GM12878 (cell line): ENCODE results near the gene EPB42. TPM values are rescaled to one million over a fixed set of nuclear protein-coding genes. Genes with fewer than 3 reads are reported as not detected.
A peak's percentile ranks its signal among the peaks of the same experiment; 100 is the strongest.

Experiments used
- ATAC-seq: fragments of 200-7000 bp; cut with Tn5 transposase; 3 replicates; pipeline ENCODE4 v1.9.1; 2020; ENCODE audit warnings: mild to moderate bottlenecking, moderate library complexity
- BruUV-seq: library from RNA; stranded (reverse); fragments of 400-500 nt; replicated peaks from 2 replicates; lab custom pipeline; 2021; lab: Mats Ljungman, UMichigan
- CTCF ChIA-PET: fragments of 300-600 bp; sonication (Branson Sonifier 250); formaldehyde crosslinking; extraction: SDS; loops from one replicate; lab custom pipeline; 2021; ENCODE audit warnings: inconsistent platforms; lab: Yijun Ruan, JAX
- POLR2A ChIA-PET: fragments of 350-600 bp; formaldehyde crosslinking; extraction: SDS; loops from one replicate; lab custom pipeline; 2021; ENCODE audit warnings: inconsistent platforms; lab: Charles Lee
- RAD21 ChIA-PET: fragments of 300-600 bp; sonication (Branson Sonifier 250); formaldehyde crosslinking; loops from one replicate; lab custom pipeline; 2023; ENCODE audit warnings: antibody characterized with exemption; ENCODE audit not compliant: unreplicated experiment; lab: Charles Lee
- SMC1A ChIA-PET: fragments of 300-600 bp; sonication (Branson Sonifier 250); formaldehyde crosslinking; loops from one replicate; lab custom pipeline; 2023; ENCODE audit not compliant: unreplicated experiment, uncharacterized antibody; lab: Charles Lee
- DNase-seq: peaks from one replicate; pipeline ENCODE4 v3.0.0-alpha.2; 2011; ENCODE audit warnings: low read depth, low spot score
- FAIRE-seq: peaks from 3 replicates; lab custom pipeline; 2011; peaks lifted over from hg19 to GRCh38; lab: Jason Lieb, UNC
- H2AFZ ChIP-seq: 2 replicates; pipeline ENCODE4 v1.6.0; 2011; ENCODE audit warnings: low read depth, low read length, control low read depth; ENCODE audit not compliant: control insufficient read depth
- H3K27ac ChIP-seq: 2 replicates; pipeline ENCODE4 v1.5.1; 2011; ENCODE audit warnings: control low read depth; ENCODE audit not compliant: control insufficient read depth, insufficient read depth
- H3K27me3 ChIP-seq, 2 experiments: replicated peaks in 1 of 2; 2 replicates each; pipeline versions ENCODE4 v1.6.0 to v1.6.1; 2011; ENCODE audit warnings: low read length in 1 of 2; ENCODE audit not compliant: control insufficient read depth in 2 of 2, insufficient read depth in 2 of 2
- H3K36me3 ChIP-seq, 2 experiments: 2 replicates each; pipeline ENCODE4 v1.5.1; 2011; ENCODE audit warnings: low read length in 1 of 2; ENCODE audit not compliant: control insufficient read depth in 2 of 2, insufficient read depth in 2 of 2
- H3K4me1 ChIP-seq: 2 replicates; pipeline ENCODE4 v1.6.1; 2011; ENCODE audit warnings: mild to moderate bottlenecking, low read length, moderate library complexity, mixed read lengths; ENCODE audit not compliant: control insufficient read depth, insufficient read depth
- H3K4me2 ChIP-seq: 2 replicates; pipeline ENCODE4 v1.6.0; 2011; ENCODE audit warnings: control low read depth; ENCODE audit not compliant: control insufficient read depth, insufficient read depth
- H3K4me3 ChIP-seq: fragments of 200-600 bp; sonication (generic); 2 replicates; pipeline ENCODE4 v1.5.1; 2016
- H3K79me2 ChIP-seq: 2 replicates; pipeline ENCODE4 v1.6.0; 2011; ENCODE audit warnings: low read length; ENCODE audit not compliant: control insufficient read depth, insufficient read depth
- H3K9ac ChIP-seq: 2 replicates; pipeline ENCODE4 v1.8.0; 2011; ENCODE audit warnings: low read length, control low read depth, mixed read lengths; ENCODE audit not compliant: control insufficient read depth, insufficient read depth
- H3K9me3 ChIP-seq: replicated peaks from 3 replicates; pipeline ENCODE4 v1.5.1; 2011; ENCODE audit warnings: mild to moderate bottlenecking, low read length; ENCODE audit not compliant: control insufficient read depth, insufficient read depth
- H4K20me1 ChIP-seq: 2 replicates; pipeline ENCODE4 v1.6.0; 2011; ENCODE audit not compliant: control insufficient read depth, insufficient read depth
- EP300 ChIP-seq, 2 experiments: fragments of 150-350 bp in 1 of 2; IDR thresholded peaks; 2 replicates each; pipeline ENCODE4 v1.6.1; 2011 to 2012; ENCODE audit warnings: low read depth in 2 of 2, low read length in 2 of 2, borderline replicate concordance in 1 of 2, improper control_type of control experiment in 1 of 2, inconsistent platforms in 1 of 2; ENCODE audit not compliant: control insufficient read depth in 1 of 2
- IKZF1 ChIP-seq: fragments of 450-650 bp; conservative IDR thresholded peaks from 2 replicates; pipeline ENCODE4 v1.6.1; 2017; ENCODE audit warnings: antibody characterized with exemption, mild to moderate bottlenecking
- LARP7 ChIP-seq: fragments of 450-650 bp; IDR thresholded peaks from 2 replicates; pipeline ENCODE4 v1.6.1; 2017; ENCODE audit warnings: mild to moderate bottlenecking
- NFYA ChIP-seq: IDR thresholded peaks from 2 replicates; pipeline ENCODE4 v1.6.1; 2011; ENCODE audit warnings: low read depth, mild to moderate bottlenecking, low read length, improper control_type of control experiment, borderline replicate concordance
- POU2F2 ChIP-seq: IDR thresholded peaks from 3 replicates; pipeline ENCODE4 v1.6.1; 2011; ENCODE audit warnings: low read depth, mild to moderate bottlenecking, low read length, borderline replicate concordance
- RAD51 ChIP-seq: fragments of 450-650 bp; IDR thresholded peaks from 2 replicates; pipeline ENCODE4 v1.6.1; 2016; ENCODE audit warnings: moderate library complexity, mild to moderate bottlenecking, inconsistent platforms
- SREBF2 ChIP-seq: IDR thresholded peaks from 2 replicates; pipeline ENCODE4 v1.6.1; 2012; ENCODE audit warnings: mild to moderate bottlenecking, low read length
- YY1 ChIP-seq: IDR thresholded peaks from 2 replicates; pipeline ENCODE4 v1.6.1; 2011; ENCODE audit warnings: low read depth, mild to moderate bottlenecking, low read length
- in situ Hi-C: fragments of 300-500 bp; cut with MboI; formaldehyde crosslinking; loops from 9 replicates; pipeline ENCODE4 v1.14.3; 2018; ENCODE audit warnings: mixed read lengths
- intact Hi-C: fragments of 100-400 bp; cut with micrococcal nuclease; formaldehyde crosslinking; loops from one replicate; pipeline ENCODE4 v1.14.2; 2022; ENCODE audit not compliant: unreplicated experiment
- polyA plus RNA-seq, 11 experiments: library from polyadenylated mRNA; depleted of rRNA in 4 of 11; unstranded in 6 of 11; stranded (reverse) in 5 of 11; fragments of >200 nt; fragmentation: Nextera tagmentation in 4 of 11; fragmentation: Illumina TruSeq in 1 of 11; extraction: Ambion mirVana in 4 of 11; extraction: Trizol in 1 of 11; gene quantifications; 1 replicate in 1 of 11; 2 replicates in 10 of 11; pipeline versions ENCODE4 v1.2.1 to v1.2.3, GENCODE V29; 2011 to 2016; ENCODE audit warnings: inconsistent platforms in 2 of 11, missing spikeins in 2 of 11, low read depth in 1 of 11
- total RNA-seq, 4 experiments: library from RNA; depleted of rRNA in 3 of 4; stranded (reverse); fragments of >200 nt in 3 of 4; fragmentation: Illumina TruSeq in 1 of 4; extraction: Trizol in 1 of 4; gene quantifications; 2 replicates each; pipeline versions ENCODE4 v1.2.1 to v1.2.3, GENCODE V29; 2013 to 2021
- TF ChIP-seq, protein P1 (sequence below): IDR thresholded peaks from 2 replicates; pipeline ENCODE4 v1.6.1; 2012; ENCODE audit warnings: improper control_type of control experiment, low read depth, low read length; ENCODE audit not compliant: insufficient replicate concordance
- TF ChIP-seq, protein P2 (sequence below): fragments of 450-650 bp; formaldehyde crosslinking; IDR thresholded peaks from 2 replicates; pipeline ENCODE4 v1.5.0; 2022; ENCODE audit warnings: mild to moderate bottlenecking, missing genetic modification characterization

Gene EPB42
- total and polyA plus RNA-seq, 10 of the 15 experiments (the other 5 are each of a cell fraction or from before 2014, with no cell fraction given), result not detected

DNA sequence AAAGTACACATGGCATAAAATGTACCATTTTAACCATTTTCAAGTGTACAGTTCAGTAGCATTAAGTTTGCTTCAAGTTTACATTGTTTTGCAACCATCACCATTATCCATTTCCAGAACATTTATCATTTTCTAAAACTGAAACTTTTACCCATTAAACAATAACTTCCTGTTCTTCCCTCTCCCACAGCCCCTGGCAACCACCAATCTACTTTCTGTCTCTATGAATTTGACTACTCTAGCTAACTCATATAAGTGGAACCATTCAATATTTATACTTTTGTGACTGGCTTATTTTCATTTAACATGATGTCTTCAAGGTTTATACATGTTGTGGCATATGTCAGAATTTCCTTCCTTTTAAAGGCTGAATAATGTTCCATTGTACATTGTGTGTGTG lies 67.5 kb downstream of the EPB42 start:
- H3K4me2 ChIP-seq, result no peak overlapping the region
- TF ChIP-seq NFYA, result no peak
- no peak for TF ChIP-seq YY1
- TF ChIP-seq SREBF2, result no peak
- no peak for TF ChIP-seq RAD51
- TF ChIP-seq POU2F2, result no peak
- TF ChIP-seq EP300 (IDR thresholded peaks at IDR 0.05; ENCODE audit: borderline replicate concordance in 1 of 2, control insufficient read depth in 1 of 2, low read depth in 2 of 2, low read length in 2 of 2), result no peak
- TF ChIP-seq, protein P1, sequence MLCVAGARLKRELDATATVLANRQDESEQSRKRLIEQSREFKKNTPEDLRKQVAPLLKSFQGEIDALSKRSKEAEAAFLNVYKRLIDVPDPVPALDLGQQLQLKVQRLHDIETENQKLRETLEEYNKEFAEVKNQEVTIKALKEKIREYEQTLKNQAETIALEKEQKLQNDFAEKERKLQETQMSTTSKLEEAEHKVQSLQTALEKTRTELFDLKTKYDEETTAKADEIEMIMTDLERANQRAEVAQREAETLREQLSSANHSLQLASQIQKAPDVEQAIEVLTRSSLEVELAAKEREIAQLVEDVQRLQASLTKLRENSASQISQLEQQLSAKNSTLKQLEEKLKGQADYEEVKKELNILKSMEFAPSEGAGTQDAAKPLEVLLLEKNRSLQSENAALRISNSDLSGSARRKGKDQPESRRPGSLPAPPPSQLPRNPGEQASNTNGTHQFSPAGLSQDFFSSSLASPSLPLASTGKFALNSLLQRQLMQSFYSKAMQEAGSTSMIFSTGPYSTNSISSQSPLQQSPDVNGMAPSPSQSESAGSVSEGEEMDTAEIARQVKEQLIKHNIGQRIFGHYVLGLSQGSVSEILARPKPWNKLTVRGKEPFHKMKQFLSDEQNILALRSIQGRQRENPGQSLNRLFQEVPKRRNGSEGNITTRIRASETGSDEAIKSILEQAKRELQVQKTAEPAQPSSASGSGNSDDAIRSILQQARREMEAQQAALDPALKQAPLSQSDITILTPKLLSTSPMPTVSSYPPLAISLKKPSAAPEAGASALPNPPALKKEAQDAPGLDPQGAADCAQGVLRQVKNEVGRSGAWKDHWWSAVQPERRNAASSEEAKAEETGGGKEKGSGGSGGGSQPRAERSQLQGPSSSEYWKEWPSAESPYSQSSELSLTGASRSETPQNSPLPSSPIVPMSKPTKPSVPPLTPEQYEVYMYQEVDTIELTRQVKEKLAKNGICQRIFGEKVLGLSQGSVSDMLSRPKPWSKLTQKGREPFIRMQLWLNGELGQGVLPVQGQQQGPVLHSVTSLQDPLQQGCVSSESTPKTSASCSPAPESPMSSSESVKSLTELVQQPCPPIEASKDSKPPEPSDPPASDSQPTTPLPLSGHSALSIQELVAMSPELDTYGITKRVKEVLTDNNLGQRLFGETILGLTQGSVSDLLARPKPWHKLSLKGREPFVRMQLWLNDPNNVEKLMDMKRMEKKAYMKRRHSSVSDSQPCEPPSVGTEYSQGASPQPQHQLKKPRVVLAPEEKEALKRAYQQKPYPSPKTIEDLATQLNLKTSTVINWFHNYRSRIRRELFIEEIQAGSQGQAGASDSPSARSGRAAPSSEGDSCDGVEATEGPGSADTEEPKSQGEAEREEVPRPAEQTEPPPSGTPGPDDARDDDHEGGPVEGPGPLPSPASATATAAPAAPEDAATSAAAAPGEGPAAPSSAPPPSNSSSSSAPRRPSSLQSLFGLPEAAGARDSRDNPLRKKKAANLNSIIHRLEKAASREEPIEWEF, result no peak
- no peak for TF ChIP-seq LARP7
- TF ChIP-seq, protein P2, sequence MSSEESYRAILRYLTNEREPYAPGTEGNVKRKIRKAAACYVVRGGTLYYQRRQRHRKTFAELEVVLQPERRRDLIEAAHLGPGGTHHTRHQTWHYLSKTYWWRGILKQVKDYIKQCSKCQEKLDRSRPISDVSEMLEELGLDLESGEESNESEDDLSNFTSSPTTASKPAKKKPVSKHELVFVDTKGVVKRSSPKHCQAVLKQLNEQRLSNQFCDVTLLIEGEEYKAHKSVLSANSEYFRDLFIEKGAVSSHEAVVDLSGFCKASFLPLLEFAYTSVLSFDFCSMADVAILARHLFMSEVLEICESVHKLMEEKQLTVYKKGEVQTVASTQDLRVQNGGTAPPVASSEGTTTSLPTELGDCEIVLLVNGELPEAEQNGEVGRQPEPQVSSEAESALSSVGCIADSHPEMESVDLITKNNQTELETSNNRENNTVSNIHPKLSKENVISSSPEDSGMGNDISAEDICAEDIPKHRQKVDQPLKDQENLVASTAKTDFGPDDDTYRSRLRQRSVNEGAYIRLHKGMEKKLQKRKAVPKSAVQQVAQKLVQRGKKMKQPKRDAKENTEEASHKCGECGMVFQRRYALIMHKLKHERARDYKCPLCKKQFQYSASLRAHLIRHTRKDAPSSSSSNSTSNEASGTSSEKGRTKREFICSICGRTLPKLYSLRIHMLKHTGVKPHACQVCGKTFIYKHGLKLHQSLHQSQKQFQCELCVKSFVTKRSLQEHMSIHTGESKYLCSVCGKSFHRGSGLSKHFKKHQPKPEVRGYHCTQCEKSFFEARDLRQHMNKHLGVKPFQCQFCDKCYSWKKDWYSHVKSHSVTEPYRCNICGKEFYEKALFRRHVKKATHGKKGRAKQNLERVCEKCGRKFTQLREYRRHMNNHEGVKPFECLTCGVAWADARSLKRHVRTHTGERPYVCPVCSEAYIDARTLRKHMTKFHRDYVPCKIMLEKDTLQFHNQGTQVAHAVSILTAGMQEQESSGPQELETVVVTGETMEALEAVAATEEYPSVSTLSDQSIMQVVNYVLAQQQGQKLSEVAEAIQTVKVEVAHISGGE, result no peak
- no peak for TF ChIP-seq IKZF1
- TF ChIP-seq, all 136 proteins: peak for 0
- intact Hi-C loops, result no loop called here
- Histone ChIP-seq H3K27ac (no peak overlapping the region), H3K27me3 (no peaks in the 10 kb centered on the region), H3K4me1 (no peaks in the 10 kb centered on the region), H2AFZ (no peak overlapping the region), H3K9ac (no peak overlapping the region), H4K20me1 (no peaks in the 10 kb centered on the region), H3K4me3 (no peak overlapping the region), H3K36me3 (peaks cover 0 to 10% of the 10 kb centered on the region in 2 experiments; a peak in 2 of 4 replicates), H3K79me2 (no peaks in the 10 kb centered on the region), H3K9me3 (no peaks in the 10 kb centered on the region)
- CTCF ChIA-PET, result interaction anchor here (1.7 kb wide), 1 partner anchor 132 kb away, joined by 4 read pairs; no protein-coding TSS in a partner anchor
- POLR2A ChIA-PET, result no interaction called here
- SMC1A ChIA-PET, result no interaction called here
- peak; percentile 38 for FAIRE-seq
- BruUV-seq, result no TSS peak
- peak; percentile 32; the same call in 2 of the 3 replicates for ATAC-seq
- in situ Hi-C loops, result no loop called here
- RAD21 ChIA-PET, result interaction anchor here (0.6 kb wide), 1 partner anchor 21 kb away, joined by 3 read pairs; no protein-coding TSS in a partner anchor
- no peak for DNase-seq
